ENCODE results near the gene SNAPC5. TPM values are rescaled to one million over a fixed set of nuclear protein-coding genes. Genes with fewer than 3 reads are reported as not detected.

SNAPC5 gene
- total RNA-seq, 1 experiment from 2014 or later, result 36.4 TPM

- TF ChIP-seq POLR2AphosphoS5 (IDR thresholded peaks at IDR 0.05; ENCODE audit: low read depth, low read length) (no peak), SIN3A (IDR thresholded peaks at IDR 0.05; ENCODE audit: borderline replicate concordance, insufficient read depth, low read depth, low read length) (no peak), TCF7L2 (IDR thresholded peaks at IDR 0.05; ENCODE audit: low read depth, low read length) (no peak)
- TF ChIP-seq, protein P1, sequence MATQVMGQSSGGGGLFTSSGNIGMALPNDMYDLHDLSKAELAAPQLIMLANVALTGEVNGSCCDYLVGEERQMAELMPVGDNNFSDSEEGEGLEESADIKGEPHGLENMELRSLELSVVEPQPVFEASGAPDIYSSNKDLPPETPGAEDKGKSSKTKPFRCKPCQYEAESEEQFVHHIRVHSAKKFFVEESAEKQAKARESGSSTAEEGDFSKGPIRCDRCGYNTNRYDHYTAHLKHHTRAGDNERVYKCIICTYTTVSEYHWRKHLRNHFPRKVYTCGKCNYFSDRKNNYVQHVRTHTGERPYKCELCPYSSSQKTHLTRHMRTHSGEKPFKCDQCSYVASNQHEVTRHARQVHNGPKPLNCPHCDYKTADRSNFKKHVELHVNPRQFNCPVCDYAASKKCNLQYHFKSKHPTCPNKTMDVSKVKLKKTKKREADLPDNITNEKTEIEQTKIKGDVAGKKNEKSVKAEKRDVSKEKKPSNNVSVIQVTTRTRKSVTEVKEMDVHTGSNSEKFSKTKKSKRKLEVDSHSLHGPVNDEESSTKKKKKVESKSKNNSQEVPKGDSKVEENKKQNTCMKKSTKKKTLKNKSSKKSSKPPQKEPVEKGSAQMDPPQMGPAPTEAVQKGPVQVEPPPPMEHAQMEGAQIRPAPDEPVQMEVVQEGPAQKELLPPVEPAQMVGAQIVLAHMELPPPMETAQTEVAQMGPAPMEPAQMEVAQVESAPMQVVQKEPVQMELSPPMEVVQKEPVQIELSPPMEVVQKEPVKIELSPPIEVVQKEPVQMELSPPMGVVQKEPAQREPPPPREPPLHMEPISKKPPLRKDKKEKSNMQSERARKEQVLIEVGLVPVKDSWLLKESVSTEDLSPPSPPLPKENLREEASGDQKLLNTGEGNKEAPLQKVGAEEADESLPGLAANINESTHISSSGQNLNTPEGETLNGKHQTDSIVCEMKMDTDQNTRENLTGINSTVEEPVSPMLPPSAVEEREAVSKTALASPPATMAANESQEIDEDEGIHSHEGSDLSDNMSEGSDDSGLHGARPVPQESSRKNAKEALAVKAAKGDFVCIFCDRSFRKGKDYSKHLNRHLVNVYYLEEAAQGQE (IDR thresholded peaks at IDR 0.05; ENCODE audit: insufficient read depth in 1 of 2, low read depth in 2 of 2, low read length in 1 of 2), result no peak
- TF ChIP-seq, protein P2, sequence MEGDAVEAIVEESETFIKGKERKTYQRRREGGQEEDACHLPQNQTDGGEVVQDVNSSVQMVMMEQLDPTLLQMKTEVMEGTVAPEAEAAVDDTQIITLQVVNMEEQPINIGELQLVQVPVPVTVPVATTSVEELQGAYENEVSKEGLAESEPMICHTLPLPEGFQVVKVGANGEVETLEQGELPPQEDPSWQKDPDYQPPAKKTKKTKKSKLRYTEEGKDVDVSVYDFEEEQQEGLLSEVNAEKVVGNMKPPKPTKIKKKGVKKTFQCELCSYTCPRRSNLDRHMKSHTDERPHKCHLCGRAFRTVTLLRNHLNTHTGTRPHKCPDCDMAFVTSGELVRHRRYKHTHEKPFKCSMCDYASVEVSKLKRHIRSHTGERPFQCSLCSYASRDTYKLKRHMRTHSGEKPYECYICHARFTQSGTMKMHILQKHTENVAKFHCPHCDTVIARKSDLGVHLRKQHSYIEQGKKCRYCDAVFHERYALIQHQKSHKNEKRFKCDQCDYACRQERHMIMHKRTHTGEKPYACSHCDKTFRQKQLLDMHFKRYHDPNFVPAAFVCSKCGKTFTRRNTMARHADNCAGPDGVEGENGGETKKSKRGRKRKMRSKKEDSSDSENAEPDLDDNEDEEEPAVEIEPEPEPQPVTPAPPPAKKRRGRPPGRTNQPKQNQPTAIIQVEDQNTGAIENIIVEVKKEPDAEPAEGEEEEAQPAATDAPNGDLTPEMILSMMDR (IDR thresholded peaks at IDR 0.05), result no peak
- no peak for ATAC-seq
- Histone ChIP-seq H3K4me3 (ENCODE audit: low read depth in 2 of 2, low read length in 2 of 2) (no peak overlapping the region), H3K36me3 (ENCODE audit: control insufficient read depth, insufficient read depth, low read length) (no peaks in the 10 kb centered on the region), H3K4me1 (ENCODE audit: control insufficient read depth, insufficient read depth, low read length) (no peaks in the 10 kb centered on the region), H3K9me3 (ENCODE audit: control insufficient read depth, insufficient read depth, low read depth, low read length) (no peaks in the 10 kb centered on the region), H3K27ac (ENCODE audit: low read length) (no peak overlapping the region), H3K27me3 (ENCODE audit: control insufficient read depth, insufficient read depth, low read length) (no peaks in the 10 kb centered on the region)
- intact Hi-C loops (cut with micrococcal nuclease; ENCODE audit: unreplicated experiment), result no loop called here
- in situ Hi-C loops (cut with HindIII; ENCODE audit: low pct_unique_long_range_greater_than_20kb, low sequenced_read_pairs), result no loop called here
- ChIA-PET CTCF (no interaction called here), POLR2A (no interaction called here)
- no TSS peak for BruUV-seq (replicated peaks)
- no peak for DNase-seq (ENCODE audit: low read depth, low spot score)
These were observed 37.5 kb downstream of the SNAPC5 start for GRCh38 chr15:66459818-66460615.

- H3K27ac ChIP-seq (ENCODE audit: low read length), result no peak overlapping the region
- no peak for TF ChIP-seq SIN3A (IDR thresholded peaks at IDR 0.05; ENCODE audit: borderline replicate concordance, insufficient read depth, low read depth, low read length)
- TF ChIP-seq, protein P1 (IDR thresholded peaks at IDR 0.05; ENCODE audit: insufficient read depth in 1 of 2, low read depth in 2 of 2, low read length in 1 of 2), result no peak
- TF ChIP-seq, protein P2 (IDR thresholded peaks at IDR 0.05), result no peak
- TF ChIP-seq TCF7L2 (IDR thresholded peaks at IDR 0.05; ENCODE audit: low read depth, low read length), result no peak
- no peak for TF ChIP-seq POLR2AphosphoS5 (IDR thresholded peaks at IDR 0.05; ENCODE audit: low read depth, low read length)
- ATAC-seq (no peak), DNase-seq (ENCODE audit: low read depth, low spot score) (no peak)
- H3K4me1 ChIP-seq (ENCODE audit: control insufficient read depth, insufficient read depth, low read length), result no peaks in the 10 kb centered on the region
- no TSS peak for BruUV-seq (replicated peaks)
- no peak overlapping the region for H3K4me3 ChIP-seq (ENCODE audit: low read depth in 2 of 2, low read length in 2 of 2)
- CTCF ChIA-PET, result no interaction called here
- H3K27me3 ChIP-seq (ENCODE audit: control insufficient read depth, insufficient read depth, low read length), result no peaks in the 10 kb centered on the region
- POLR2A ChIA-PET, result interaction anchor here (0.5 kb wide), 1 partner anchor 113 kb away, joined by 11 read pairs; no protein-coding TSS in a partner anchor
- no peaks in the 10 kb centered on the region for H3K36me3 ChIP-seq (ENCODE audit: control insufficient read depth, insufficient read depth, low read length)
- in situ Hi-C loops (cut with HindIII; ENCODE audit: low pct_unique_long_range_greater_than_20kb, low sequenced_read_pairs) (no loop called here), intact Hi-C loops (cut with micrococcal nuclease; ENCODE audit: unreplicated experiment) (no loop called here)
- H3K9me3 ChIP-seq (ENCODE audit: control insufficient read depth, insufficient read depth, low read depth, low read length), result no peaks in the 10 kb centered on the region
These were observed 41.4 kb downstream of the SNAPC5 start for GRCh38 chr15:66456211-66456610.
